Osteocyte (in vitro differentiated cells): Measurements from ENCODE around the gene GABRB3. TPM values are rescaled to one million over a fixed set of nuclear protein-coding genes. Genes with fewer than 3 reads are reported as not detected.

Experiments
- DNase-seq: peaks from one replicate; pipeline ENCODE4 v3.0.0; 2021; ENCODE audit warnings: mixed read lengths; ENCODE audit not compliant: unreplicated experiment; ENCODE audit errors: extremely low spot score
- H3K27ac Mint-ChIP-seq: one replicate; pipeline ENCODE4 v1.8.0; 2021; ENCODE audit warnings: mild to moderate bottlenecking, mixed read lengths; ENCODE audit not compliant: unreplicated experiment
- H3K27me3 Mint-ChIP-seq: one replicate; pipeline ENCODE4 v1.8.0; 2021; ENCODE audit warnings: mixed read lengths; ENCODE audit not compliant: unreplicated experiment
- H3K36me3 Mint-ChIP-seq: one replicate; pipeline ENCODE4 v1.8.0; 2021; ENCODE audit warnings: mixed read lengths; ENCODE audit not compliant: unreplicated experiment
- H3K4me1 Mint-ChIP-seq: one replicate; pipeline ENCODE4 v1.8.0; 2021; ENCODE audit warnings: mixed read lengths; ENCODE audit not compliant: unreplicated experiment
- H3K4me3 Mint-ChIP-seq: one replicate; pipeline ENCODE4 v1.8.0; 2021; ENCODE audit warnings: mild to moderate bottlenecking, moderate library complexity, mixed read lengths; ENCODE audit not compliant: unreplicated experiment
- H3K9me3 Mint-ChIP-seq: one replicate; pipeline ENCODE4 v1.8.0; 2021; ENCODE audit warnings: mixed read lengths; ENCODE audit not compliant: unreplicated experiment
- CTCF ChIP-seq: fragments of 200-600 bp; sonication (generic); IDR thresholded peaks from 2 replicates; pipeline ENCODE4 v1.5.0; 2021; ENCODE audit warnings: antibody characterized with exemption, mild to moderate bottlenecking, moderate library complexity
- total RNA-seq: library from RNA; stranded (reverse); gene quantifications from 2 replicates; pipeline ENCODE4 v1.2.1, GENCODE V29; 2021

GABRB3 gene
- total RNA-seq, 1 donor from 2014 or later = 7.4 TPM

GRCh38 chr15:26686547-26687187 lies 86.2 kb downstream of the GABRB3 start:
- no peak for DNase-seq
- Mint-ChIP-seq H3K27me3 (no peaks in the 10 kb centered on the region), H3K27ac (no peak overlapping the region), H3K36me3 (no peaks in the 10 kb centered on the region), H3K9me3 (peaks cover 4% of the 10 kb centered on the region), H3K4me3 (no peak overlapping the region), H3K4me1 (no peaks in the 10 kb centered on the region)
- no peak for TF ChIP-seq CTCF

GRCh38 chr15:26682598-26683164 lies 90.2 kb downstream of the GABRB3 start:
- Mint-ChIP-seq H3K27ac (no peak overlapping the region), H3K4me1 (no peaks in the 10 kb centered on the region), H3K4me3 (no peak overlapping the region), H3K27me3 (no peaks in the 10 kb centered on the region), H3K9me3 (no peaks in the 10 kb centered on the region), H3K36me3 (no peaks in the 10 kb centered on the region)
- no peak for TF ChIP-seq CTCF
- no peak for DNase-seq

- Mint-ChIP-seq H3K4me1 (no peaks in the 10 kb centered on the region), H3K4me3 (no peak overlapping the region), H3K9me3 (no peaks in the 10 kb centered on the region), H3K27me3 (no peaks in the 10 kb centered on the region), H3K27ac (no peak overlapping the region), H3K36me3 (no peaks in the 10 kb centered on the region)
- no peak for DNase-seq
- TF ChIP-seq CTCF = no peak
These were observed 92.9 kb downstream of the GABRB3 start for GRCh38 chr15:26679927-26680326.

- DNase-seq = no peak
- Mint-ChIP-seq H3K4me1 (no peaks in the 10 kb centered on the region), H3K27me3 (no peaks in the 10 kb centered on the region), H3K36me3 (no peaks in the 10 kb centered on the region), H3K27ac (no peak overlapping the region), H3K9me3 (no peaks in the 10 kb centered on the region), H3K4me3 (no peak overlapping the region)
- no peak for TF ChIP-seq CTCF
These were observed 96.8 kb downstream of the GABRB3 start for GRCh38 chr15:26676115-26676514.

- no peaks in the 10 kb centered on the region for H3K9me3 Mint-ChIP-seq
- no peak for TF ChIP-seq CTCF
- no peaks in the 10 kb centered on the region for H3K27me3 Mint-ChIP-seq
- H3K27ac Mint-ChIP-seq = no peak overlapping the region
- H3K36me3 Mint-ChIP-seq = no peaks in the 10 kb centered on the region
- no peak for DNase-seq
- no peak overlapping the region for H3K4me3 Mint-ChIP-seq
- no peaks in the 10 kb centered on the region for H3K4me1 Mint-ChIP-seq
These were observed 98.4 kb downstream of the GABRB3 start for GRCh38 chr15:26674467-26674866.
